Activated CD8-positive, alpha-beta memory T cell treated with anti-CD3 and anti-CD28 coated beads for 4 hours (primary cell): Measurements from ENCODE around the gene BEST3.

ENCODE experiments used
- DNase-seq, 2 donors: peaks; one replicate each; pipeline ENCODE4 v3.0.0-alpha.2; 2020; ENCODE audit warnings: low read depth in 2 of 2

BEST3 gene

GRCh38 chr12:69698769-69699540 is at the start of gene BEST3:
Gene BEST3, minus strand, starts transcription at chr12:69699303. Its CDS starts 1,505 bp downstream, at chr12:69697798.
- DNase-seq = no peak

- no peak for DNase-seq
These were observed 45.0 kb upstream of the BEST3 start for GRCh38 chr12:69744109-69744508.

- peak; percentile 20 to 27 for DNase-seq
These were observed 40.4 kb upstream of the BEST3 start for GRCh38 chr12:69739287-69740191.

- DNase-seq = peak; percentile 85 to 88
These were observed 39.5 kb upstream of the BEST3 start, which contains the start of gene RAB3IP for GRCh38 chr12:69738351-69739286. Gene RAB3IP, plus strand, starts transcription at chr12:69738860. Its CDS starts 16,549 bp downstream, at chr12:69755409.

- DNase-seq = no peak
These were observed 34.5 kb upstream of the BEST3 start for GRCh38 chr12:69733638-69734037.

GRCh38 chr12:69732088-69732487 is 33.0 kb upstream of the BEST3 start:
- DNase-seq = no peak

GRCh38 chr12:69726922-69727321 is 27.8 kb upstream of the BEST3 start:
- DNase-seq = no peak

GRCh38 chr12:69720750-69721149 is 21.6 kb upstream of the BEST3 start:
- no peak for DNase-seq

GRCh38 chr12:69719336-69720316 is 20.5 kb upstream of the BEST3 start:
- DNase-seq = no peak

- DNase-seq = no peak
These were observed 15.4 kb upstream of the BEST3 start for GRCh38 chr12:69714542-69714941.

GRCh38 chr12:69712826-69713225 is 13.7 kb upstream of the BEST3 start:
- DNase-seq = no peak

- DNase-seq = no peak
These were observed 9.5 kb upstream of the BEST3 start for GRCh38 chr12:69708649-69709048.

GRCh38 chr12:69704357-69704756 is 5.3 kb upstream of the BEST3 start:
- DNase-seq = no peak

- no peak for DNase-seq
These were observed 4.1 kb upstream of the BEST3 start for GRCh38 chr12:69703146-69703642.

- DNase-seq = no peak
These were observed 2.7 kb upstream of the BEST3 start for GRCh38 chr12:69701826-69702225.

GRCh38 chr12:69698054-69698453 is 1.0 kb downstream of the BEST3 start:
- no peak for DNase-seq

GRCh38 chr12:69694123-69694522 is 5.0 kb downstream of the BEST3 start:
- DNase-seq = no peak

GRCh38 chr12:69689638-69690037 is 9.5 kb downstream of the BEST3 start:
- DNase-seq = no peak

- DNase-seq = peak in 1 of 2 donors; percentile 6
These were observed 10.4 kb downstream of the BEST3 start for GRCh38 chr12:69688471-69689427.
